Adrenal gland (tissue), 12 donors: Measurements from ENCODE around the gene ANO4. TPM values are rescaled to one million over a fixed set of nuclear protein-coding genes. Genes with fewer than 3 reads are reported as not detected.

Experiments used
- DNase-seq, 7 donors: peaks; one replicate each; pipeline ENCODE4 v3.0.0-alpha.2; 2019 to 2020
- H3K27ac ChIP-seq, 5 donors: fragments of 200-600 bp; sonication (generic) in 4 of 5; 1 replicate in 3 of 5; 2 replicates in 2 of 5; pipeline versions ENCODE4 v1.5.1 to v1.8.0; 2016 to 2020; ENCODE audit warnings: mild to moderate bottlenecking in 1 of 5
- H3K27me3 ChIP-seq: fragments of 200-600 bp; 2 replicates; pipeline ENCODE4 v1.8.0; 2021
- H3K36me3 ChIP-seq, 2 donors: fragments of 200-600 bp; replicated peaks in 1 of 2; 1 replicate in 1 of 2; 2 replicates in 1 of 2; pipeline versions ENCODE4 v1.5.1 to v1.8.0; 2018 to 2022
- H3K4me1 ChIP-seq, 2 donors: fragments of 200-600 bp; replicated peaks in 1 of 2; 1 replicate in 1 of 2; 2 replicates in 1 of 2; pipeline versions ENCODE4 v1.5.1 to v1.8.0; 2018 to 2021
- H3K4me3 ChIP-seq, 4 donors: fragments of 200-600 bp; sonication (generic) in 3 of 4; one replicate each; pipeline ENCODE4 v1.5.1; 2016 to 2018
- H3K9me3 ChIP-seq, 3 donors: fragments of 200-600 bp; sonication (generic) in 1 of 3; replicated peaks in 1 of 3; 1 replicate in 2 of 3; 2 replicates in 1 of 3; pipeline versions ENCODE4 v1.5.1 to v1.8.0; 2016 to 2021
- POLR2A ChIP-seq, 2 donors: fragments of 450-650 bp; IDR thresholded peaks; one replicate each; pipeline ENCODE4 v1.6.1; 2017; ENCODE audit warnings: antibody characterized with exemption in 2 of 2, mild to moderate bottlenecking in 2 of 2, moderate library complexity in 1 of 2
- WGBS, 4 donors: extraction: QIAGEN DNeasy Blood & Tissue Kit in 2 of 4; methylation state at CpG; one replicate each; pipeline versions ENCODE4 v1.1.5 to v1.1.7; 2013 to 2017; 5-methylcytosine and 5-hydroxymethylcytosine counted together
- intact Hi-C, 2 donors: fragments of 100-400 bp; cut with DNase I; formaldehyde crosslinking; loops; one replicate each; pipeline versions ENCODE4 v1.14.1 to v1.15.0; 2022 to 2023
- polyA plus RNA-seq, 3 donors: library from polyadenylated mRNA; stranded (reverse); fragments of 200-250 nt in 2 of 3; fragments of 350-450 nt in 1 of 3; fragmentation: Illumina TruSeq in 1 of 3; extraction: RNeasy Lipid Tissue Mini Kit (QIAGEN cat#74804) in 1 of 3; gene quantifications; one replicate each; pipeline ENCODE4 v1.2.3, GENCODE V29; 2013 to 2014
- total RNA-seq, 9 donors: library from RNA; depleted of rRNA in 4 of 9; stranded (reverse); fragments of >200 nt in 4 of 9; fragments of 120-200 nt in 1 of 9; fragmentation: NEBNext Ultra II Directional in 1 of 9; extraction: Animal tissue kit (Norgen Biotek cat#: 25700) in 1 of 9; gene quantifications; one replicate each; pipeline versions ENCODE4 v1.1.0 to v1.2.4, GENCODE V29; 2013 to 2023
- TF ChIP-seq, protein P1 (sequence below), 6 experiments: fragments of 450-650 bp in 4 of 6; fragments of 200-600 bp in 2 of 6; sonication (generic) in 1 of 6; IDR thresholded peaks; 1 replicate in 5 of 6; 2 replicates in 1 of 6; pipeline versions ENCODE4 v1.5.1 to v1.8.0; 2016 to 2021; ENCODE audit warnings: antibody characterized with exemption in 6 of 6, mild to moderate bottlenecking in 2 of 6, moderate library complexity in 1 of 6
- donor health status: healthy with polysubstance abuse.
- donor health status: Bipolar disorder and iron deficiency.
- donor health status: DM: yes; HTN: yes; CAD: no.
- donor health status: DM: no; HTN: no; CAD: no.
- donor health status: DM: no; HTN: no; CAD: no.
- donor health status: DM: yes; HTN: yes; CAD: no.

Gene ANO4
- total and polyA plus RNA-seq, 12 donors: 5.6 to 37.4 (median 10.2) TPM

DNA sequence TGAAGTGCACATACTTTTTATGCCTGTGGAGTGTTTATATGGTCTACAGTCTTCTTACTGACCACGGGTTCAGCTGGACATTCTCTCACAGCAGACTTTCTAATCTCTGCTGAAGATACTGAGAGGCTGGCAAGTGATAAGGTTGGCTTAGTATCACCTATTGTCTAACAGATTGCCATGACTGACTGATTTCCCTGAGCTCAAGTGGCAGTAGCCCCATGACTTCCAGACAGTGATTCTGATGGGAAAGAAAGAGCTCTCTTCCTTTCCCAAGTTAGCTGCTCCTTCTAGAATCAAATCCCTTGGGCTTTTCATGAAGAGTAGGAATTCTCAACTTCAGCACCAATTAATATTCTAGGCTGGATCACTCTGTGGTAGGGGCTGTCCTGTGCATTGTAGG is 141.4 kb downstream of the ANO4 start:
- Histone ChIP-seq H3K27ac (no peak overlapping the region), H3K27me3 (no peaks in the 10 kb centered on the region), H3K4me3 (no peak overlapping the region), H3K36me3 (no peaks in the 10 kb centered on the region), H3K4me1 (no peaks in the 10 kb centered on the region), H3K9me3 (no peaks in the 10 kb centered on the region)
- 69 to 88% (median 85%) methylated on average over 1 of the region's 1 CpG for WGBS, 4 donors
- no peak for TF ChIP-seq POLR2A (IDR thresholded peaks at IDR 0.05)
- TF ChIP-seq, protein P1, sequence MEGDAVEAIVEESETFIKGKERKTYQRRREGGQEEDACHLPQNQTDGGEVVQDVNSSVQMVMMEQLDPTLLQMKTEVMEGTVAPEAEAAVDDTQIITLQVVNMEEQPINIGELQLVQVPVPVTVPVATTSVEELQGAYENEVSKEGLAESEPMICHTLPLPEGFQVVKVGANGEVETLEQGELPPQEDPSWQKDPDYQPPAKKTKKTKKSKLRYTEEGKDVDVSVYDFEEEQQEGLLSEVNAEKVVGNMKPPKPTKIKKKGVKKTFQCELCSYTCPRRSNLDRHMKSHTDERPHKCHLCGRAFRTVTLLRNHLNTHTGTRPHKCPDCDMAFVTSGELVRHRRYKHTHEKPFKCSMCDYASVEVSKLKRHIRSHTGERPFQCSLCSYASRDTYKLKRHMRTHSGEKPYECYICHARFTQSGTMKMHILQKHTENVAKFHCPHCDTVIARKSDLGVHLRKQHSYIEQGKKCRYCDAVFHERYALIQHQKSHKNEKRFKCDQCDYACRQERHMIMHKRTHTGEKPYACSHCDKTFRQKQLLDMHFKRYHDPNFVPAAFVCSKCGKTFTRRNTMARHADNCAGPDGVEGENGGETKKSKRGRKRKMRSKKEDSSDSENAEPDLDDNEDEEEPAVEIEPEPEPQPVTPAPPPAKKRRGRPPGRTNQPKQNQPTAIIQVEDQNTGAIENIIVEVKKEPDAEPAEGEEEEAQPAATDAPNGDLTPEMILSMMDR (IDR thresholded peaks at IDR 0.05): no peak
- DNase-seq: no peak
- intact Hi-C loops: no loop called here

DNA sequence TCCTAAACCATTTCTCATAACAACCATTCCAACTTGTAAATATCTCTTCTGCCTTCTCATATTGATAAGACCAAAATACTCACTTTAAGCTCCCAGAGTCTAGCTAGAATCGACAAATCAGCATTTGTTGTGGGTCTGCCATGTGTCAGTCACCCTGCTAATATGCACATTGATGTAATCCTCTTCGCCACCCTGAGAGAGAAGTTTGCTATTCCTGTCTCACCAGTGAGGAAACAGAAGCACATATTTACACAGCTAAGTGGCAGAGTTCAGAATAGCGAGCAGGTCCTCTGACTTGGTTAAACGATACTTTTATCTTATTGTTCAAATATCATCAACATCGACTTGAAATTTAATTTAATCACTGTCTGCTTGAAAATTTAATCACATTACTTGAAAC is 142.1 kb downstream of the ANO4 start:
- H3K27me3 ChIP-seq: no peaks in the 10 kb centered on the region
- intact Hi-C loops: no loop called here
- H3K4me3 ChIP-seq: no peak overlapping the region
- no peaks in the 10 kb centered on the region for H3K36me3 ChIP-seq
- DNase-seq: no peak
- WGBS, 4 donors: 79 to 82% (median 81%) methylated on average over 5 of the region's 5 CpGs
- no peak overlapping the region for H3K27ac ChIP-seq
- H3K4me1 ChIP-seq: no peaks in the 10 kb centered on the region
- no peaks in the 10 kb centered on the region for H3K9me3 ChIP-seq
- no peak for TF ChIP-seq POLR2A (IDR thresholded peaks at IDR 0.05)
- TF ChIP-seq, protein P1 (IDR thresholded peaks at IDR 0.05): no peak

DNA sequence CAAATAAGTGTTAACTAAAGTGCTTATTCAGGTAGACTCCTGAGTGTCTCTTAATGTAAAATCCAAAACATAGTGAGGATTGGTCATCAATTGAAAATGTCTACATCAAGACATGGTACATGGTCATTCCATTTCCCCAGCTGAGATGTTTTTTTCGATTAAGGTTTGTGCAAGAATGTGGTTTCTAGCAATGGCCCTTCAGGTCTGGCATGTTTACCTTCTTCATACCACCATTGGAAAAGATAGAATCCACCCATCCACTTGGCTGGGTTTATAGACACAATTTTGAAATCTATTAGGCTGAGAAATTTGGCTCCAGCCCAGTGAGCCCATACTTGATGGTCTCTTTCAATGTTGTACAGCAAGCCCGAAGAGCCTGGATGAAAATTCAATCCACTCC is 145.9 kb downstream of the ANO4 start:
- no peak overlapping the region for H3K4me3 ChIP-seq
- intact Hi-C loops: no loop called here
- no peaks in the 10 kb centered on the region for H3K9me3 ChIP-seq
- whole genome bisulfite sequencing, 4 donors: 67 to 94% (median 86%) methylated on average over 2 of the region's 2 CpGs
- H3K4me1 ChIP-seq: no peaks in the 10 kb centered on the region
- no peaks in the 10 kb centered on the region for H3K36me3 ChIP-seq
- no peak for DNase-seq
- TF ChIP-seq, protein P1 (IDR thresholded peaks at IDR 0.05): no peak
- no peak for TF ChIP-seq POLR2A (IDR thresholded peaks at IDR 0.05)
- no peaks in the 10 kb centered on the region for H3K27me3 ChIP-seq
- H3K27ac ChIP-seq: no peak overlapping the region

DNA sequence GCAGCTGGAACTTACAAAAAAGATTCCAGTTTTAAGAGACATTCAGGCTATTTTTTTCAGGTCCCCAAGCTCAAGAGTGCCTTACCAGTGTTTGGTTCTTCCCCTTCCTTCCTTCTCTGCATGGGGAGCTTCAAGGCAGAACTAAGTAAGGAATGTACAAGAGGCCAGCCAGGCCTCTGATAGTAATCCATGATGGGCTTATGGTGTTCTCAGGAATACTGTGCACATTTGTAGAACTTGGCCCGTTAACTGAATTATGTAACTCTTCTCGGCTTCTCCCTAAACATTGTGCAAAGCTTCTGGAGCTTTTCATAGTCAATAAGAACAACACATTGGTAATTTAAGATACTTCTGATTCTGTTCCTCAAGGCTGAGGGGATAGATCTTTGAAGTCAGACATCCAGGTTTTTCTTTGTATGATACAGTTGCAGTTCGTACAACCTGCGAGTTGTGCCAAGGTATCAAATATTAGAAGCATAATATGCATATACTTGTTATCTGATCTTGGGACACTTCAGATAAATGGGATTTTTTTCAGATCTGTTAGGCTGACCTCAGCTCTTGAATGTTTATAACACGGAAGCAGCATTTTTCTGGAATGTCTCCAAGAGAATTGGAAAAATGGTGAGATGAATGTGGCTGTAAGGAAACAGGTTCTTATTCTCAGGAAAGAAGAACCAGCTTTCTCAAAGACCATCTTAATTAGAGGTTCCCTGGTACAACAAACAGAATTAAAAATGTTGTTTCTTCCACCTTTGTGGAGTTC is 148.6 kb downstream of the ANO4 start:
- no peak overlapping the region for H3K27ac ChIP-seq
- no peaks in the 10 kb centered on the region for H3K36me3 ChIP-seq
- H3K9me3 ChIP-seq: no peaks in the 10 kb centered on the region
- no peak overlapping the region for H3K4me3 ChIP-seq
- 72 to 87% (median 82%) methylated on average over 5 of the region's 5 CpGs for WGBS, 4 donors
- H3K27me3 ChIP-seq: no peaks in the 10 kb centered on the region
- no peaks in the 10 kb centered on the region for H3K4me1 ChIP-seq
- intact Hi-C loops: no loop called here
- TF ChIP-seq, protein P1 (IDR thresholded peaks at IDR 0.05): no peak
- TF ChIP-seq POLR2A (IDR thresholded peaks at IDR 0.05): no peak
- DNase-seq: no peak
